ENCODE measurements around the gene BICRA.
"Not testable (repeated sequence)": the region's sequence is repeated elsewhere in the genome, so short reads cannot be mapped to it uniquely, and the experiment has no call there.

BICRA gene

DNA sequence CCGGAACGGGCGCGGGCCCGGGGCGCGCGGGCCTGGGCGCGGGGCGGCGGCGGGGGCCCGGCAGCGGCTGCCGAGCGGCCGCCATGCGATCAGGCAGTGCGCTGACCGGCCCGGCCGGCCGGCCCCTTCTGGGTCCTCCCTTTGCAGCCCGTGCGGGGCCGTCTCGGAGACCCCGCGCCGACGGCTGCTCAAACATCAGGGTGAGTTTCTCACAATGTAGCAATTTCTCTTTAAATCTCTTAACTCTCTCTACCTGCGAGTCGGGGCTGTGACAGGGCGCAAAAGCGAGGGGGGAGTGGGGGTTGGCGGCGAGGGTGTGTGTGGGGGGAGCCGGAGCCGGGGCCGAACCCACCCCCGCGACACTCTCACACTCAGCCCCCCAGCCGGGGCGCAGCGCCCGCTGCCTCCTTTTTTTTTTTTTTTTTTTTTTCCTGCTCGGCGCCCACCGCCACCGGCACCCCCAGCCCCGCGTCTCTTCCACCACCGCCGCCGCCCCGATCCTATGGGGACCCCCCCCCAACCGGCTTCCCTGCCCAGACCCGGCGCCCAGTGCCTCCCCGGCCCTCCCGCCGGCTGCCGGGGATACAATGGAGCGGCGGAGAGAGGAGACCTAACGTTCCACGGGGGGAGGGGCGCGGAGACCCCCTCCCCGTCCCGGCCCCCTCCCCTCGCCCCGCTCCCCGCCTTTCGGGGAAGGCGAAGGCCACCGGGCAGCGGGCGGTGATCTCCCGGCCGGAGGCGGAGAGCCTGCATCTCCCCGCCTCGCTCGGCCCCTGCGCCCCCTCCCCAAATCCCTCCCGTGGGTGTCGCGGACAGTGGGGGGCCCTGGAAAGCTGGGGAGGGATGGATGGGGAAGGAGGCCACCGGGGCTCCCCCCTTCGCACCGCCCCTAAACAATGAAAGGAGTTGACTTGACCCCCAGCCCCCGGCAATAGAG lies at the start of gene BICRA:
Gene BICRA, plus strand, starts transcription at position 166 of the 937 bp plus-strand sequence. CDS start 64,441 bp downstream, outside the sequence.
- DNase-seq = peak; percentile 76 to 79

DNA sequence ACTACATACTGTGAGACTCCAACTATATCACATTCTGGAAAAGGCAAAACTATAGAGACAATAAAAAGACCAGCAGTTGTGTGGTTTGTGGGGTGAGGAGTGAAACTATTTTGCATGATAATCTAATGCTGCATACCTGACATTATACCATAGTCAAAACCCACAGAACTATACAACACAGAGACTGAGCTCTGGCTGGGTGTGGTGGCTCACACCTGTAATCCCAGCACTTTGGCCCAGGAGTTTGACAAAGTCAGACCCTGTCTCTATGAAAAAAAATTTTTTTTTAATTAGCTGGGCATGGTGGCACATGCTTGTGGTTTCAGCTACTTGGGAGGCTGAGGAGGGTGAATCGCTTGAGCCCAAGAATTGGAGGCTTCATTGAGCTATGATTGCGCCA lies 47.9 kb upstream of the BICRA start:
- DNase-seq = no peak

DNA sequence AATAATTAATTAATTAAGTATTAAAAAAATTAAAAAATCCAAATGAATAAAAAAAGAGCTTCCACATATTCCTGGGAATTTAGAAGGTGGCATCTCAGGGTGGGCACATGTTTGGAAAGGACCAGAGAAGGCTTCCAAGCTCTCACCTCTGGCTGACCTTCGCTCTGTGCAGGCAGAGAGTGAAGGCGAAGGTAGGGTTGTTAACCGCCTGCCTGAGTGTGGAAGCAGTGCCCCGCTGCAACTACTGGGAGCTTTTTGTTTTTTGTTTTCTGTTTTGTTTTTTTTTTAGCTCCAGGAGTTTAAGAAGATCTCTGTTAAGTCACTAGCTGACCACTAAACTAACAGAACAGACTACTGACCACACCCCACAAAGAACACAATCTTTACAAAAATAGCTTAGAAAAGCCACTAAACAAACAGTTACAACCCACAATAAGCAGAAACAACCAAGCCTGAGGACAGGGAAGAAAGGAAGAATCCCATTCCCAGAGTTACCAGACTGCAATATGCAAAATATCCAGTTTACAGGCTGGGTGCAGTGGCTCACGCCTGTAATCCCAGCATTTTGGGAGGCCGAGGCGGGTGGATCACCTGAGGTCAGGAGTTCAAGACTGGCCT lies 47.4 kb upstream of the BICRA start:
- DNase-seq = no peak

DNA sequence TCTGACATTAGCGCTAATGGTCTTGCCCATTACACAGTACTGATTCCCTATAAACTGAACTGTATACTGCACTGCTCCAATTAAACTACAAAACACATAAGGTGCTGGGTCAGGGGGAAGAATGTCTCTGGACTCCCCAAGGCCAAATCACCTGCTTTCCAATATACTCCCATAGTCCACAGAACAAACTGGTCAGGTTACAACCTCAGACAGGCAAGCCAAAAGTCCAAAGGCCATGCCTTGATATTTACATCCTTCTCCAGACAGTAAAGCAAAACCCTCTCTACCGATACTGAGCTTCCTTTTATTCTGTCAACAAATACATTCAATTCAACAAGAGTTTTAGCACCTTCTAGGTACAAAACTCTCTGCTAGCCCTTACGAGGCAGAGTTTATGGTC lies 44.9 kb upstream of the BICRA start:
- DNase-seq = no peak

DNA sequence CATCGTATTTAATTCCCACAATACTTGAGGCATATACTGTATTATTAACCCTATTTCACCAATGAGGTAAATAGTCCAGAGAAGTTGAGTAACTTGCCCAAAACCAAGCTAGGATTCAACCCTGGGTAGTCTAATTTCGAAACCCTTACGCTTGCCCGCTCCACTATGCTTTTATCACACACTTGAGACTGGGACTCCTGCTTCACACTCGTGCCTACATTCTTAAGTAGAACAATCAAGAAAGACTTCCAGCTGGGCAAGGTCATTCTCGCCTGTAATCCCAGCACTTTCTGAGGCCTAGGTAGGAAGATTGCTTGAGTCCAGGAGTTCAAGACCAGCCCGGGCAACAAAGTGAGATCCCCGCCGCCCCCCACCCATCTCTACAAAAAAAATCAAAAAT lies 39.6 kb upstream of the BICRA start:
- no peak for DNase-seq

DNA sequence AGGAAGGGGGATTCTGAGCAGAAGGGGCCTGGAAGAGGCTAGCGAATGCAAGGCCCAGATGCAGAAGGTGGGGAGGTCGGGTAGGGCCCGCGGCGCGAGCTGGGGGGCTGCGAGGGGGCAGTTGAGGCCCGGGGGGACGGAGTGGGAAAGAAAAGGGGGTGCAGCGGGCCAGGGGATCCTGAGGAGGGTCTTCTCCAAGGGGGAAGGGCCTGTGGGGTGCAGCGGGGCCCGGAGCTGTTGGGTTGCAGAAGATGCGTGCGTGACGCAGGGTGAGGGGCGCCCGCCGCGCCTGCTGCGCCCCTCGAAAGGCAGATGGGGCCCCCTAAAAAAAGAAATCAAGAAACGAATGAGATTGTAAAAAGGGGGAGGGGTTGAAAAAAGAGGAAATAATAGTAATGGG lies 36.3 kb upstream of the BICRA start:
- DNase-seq = no peak

DNA sequence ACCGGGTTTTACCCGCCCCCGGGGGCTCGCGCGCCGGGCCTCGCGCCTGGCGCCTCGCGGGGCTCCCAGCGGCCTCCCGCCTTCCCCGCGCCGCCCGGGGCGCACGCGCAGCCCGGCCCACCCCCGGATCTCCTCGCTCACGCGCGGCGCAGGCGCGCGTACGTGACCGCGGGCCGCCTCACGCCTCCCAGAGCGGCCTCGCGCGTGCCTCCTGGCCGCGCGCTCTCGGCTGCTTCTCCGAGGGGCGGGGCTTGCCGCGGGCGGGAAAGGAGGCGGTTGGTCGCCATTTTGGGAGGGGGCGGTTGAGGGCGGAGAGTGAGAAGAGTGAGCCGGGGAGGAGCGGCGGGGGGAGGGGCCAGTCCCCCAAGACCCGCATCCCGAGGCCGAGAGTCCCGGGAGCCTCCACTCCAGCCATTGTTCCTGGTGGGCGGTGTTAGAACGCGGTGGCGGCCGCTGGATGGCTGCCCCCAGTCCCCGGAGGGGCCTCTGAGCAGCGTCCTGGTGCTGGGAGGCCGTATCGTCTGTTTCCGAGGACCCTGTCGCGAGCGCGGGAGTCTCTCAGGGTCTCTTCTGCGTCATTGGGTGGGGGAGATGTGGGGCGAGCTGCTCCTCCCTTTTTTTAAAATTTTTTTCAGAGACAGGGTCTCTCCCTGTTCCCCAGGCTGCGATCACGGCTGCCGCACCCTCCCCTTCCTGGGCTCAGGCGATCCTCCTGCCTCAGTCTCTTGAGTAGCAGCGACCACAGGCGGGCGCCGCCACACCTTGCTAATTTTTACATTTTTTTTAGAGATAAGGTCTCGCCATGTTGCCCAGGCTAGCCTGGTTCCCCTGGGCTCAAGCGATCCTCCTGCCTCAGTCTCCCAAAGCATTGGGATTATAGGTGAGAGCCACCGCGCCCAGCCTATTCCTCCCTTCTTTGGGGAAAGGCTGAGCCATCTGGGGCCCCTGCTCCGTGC lies 35.6 kb upstream of the BICRA start, which contains the start of gene ZNF541:
Gene ZNF541, minus strand, starts transcription at position 78 of the 956 bp plus-strand sequence. CDS start 17,292 bp downstream, outside the sequence.
- peak; percentile 74 to 80 for DNase-seq

DNA sequence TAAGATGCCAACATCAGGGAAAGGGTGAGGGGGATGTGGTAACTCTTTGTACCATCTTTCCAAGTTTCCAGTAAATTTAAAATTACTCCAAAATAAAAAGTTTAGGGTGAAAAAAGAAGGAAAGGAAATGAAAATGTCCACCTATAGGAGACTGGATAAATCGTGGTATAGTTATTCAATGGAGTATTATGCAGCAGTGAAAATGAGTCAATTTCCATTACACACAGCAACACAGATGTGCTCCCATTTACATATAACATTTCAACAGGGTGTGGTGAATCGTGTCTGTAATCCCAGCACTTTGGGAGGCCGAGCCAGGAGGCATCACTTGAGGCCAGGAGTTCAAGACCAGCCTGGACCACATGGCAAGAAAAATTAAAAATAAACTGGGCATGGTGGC lies 28.5 kb upstream of the BICRA start:
- DNase-seq = no peak

DNA sequence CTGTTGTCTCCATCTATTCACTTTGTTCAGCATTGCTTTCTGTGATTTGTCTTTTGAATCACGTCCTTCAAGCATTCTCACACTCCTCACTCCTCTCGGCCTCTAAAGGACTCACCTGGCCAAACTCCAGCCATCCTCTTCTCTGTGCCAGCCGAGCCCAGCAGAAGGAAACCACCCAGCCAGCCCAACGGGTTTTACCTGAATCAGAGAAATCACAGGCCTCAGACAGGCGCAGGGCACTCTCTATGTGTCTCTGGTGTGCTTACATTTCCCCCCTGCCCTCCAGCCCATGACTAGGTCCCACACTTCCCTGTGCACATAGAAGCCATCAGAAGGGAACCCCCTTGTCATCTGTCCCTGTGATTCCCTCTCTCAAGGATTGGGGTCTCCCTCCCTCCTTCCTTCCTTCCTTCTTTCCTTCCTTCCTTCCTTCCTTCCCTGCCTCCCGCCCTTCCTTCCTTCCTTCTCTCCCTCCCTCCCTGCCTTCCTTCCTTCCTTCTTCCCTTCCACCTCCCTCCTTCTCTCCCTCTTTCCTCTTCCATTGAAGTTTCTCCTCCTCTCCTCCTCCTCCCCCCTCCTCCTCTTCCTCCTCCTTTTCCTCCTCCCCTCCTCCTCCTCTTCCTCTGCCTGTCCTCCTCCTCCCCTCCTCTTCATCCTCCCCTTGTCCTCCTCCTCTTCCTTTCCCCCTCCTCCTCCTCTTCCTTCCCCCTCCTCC lies 27.2 kb upstream of the BICRA start:
- no peak for DNase-seq

DNA sequence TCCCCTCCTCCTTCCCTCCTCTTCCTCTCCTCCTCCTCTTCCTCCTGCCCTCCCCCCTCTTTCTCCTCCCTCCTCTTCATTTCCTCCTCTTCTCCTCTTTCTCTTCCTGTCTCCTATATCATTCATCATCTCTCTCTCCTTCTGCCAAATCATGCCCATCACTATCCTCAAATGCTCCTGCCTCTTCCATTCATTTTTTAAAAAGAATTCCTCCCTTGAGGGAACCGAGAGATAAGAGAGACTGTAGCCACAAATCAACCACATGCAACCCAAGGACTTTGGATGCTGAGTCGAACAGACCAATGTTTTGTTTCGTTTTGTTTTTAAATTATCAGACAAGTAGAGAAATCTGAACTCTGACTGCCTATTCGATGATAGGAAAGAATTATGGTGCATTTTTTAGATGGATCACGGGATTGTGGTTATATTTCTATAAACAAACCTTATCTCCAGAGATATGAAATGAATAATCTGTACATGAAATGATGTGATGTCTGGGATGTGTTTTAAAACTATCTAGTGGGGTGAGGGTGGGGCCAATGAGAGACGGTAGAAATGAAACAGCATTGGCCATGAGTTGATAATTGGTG lies 26.5 kb upstream of the BICRA start:
- DNase-seq = no peak

DNA sequence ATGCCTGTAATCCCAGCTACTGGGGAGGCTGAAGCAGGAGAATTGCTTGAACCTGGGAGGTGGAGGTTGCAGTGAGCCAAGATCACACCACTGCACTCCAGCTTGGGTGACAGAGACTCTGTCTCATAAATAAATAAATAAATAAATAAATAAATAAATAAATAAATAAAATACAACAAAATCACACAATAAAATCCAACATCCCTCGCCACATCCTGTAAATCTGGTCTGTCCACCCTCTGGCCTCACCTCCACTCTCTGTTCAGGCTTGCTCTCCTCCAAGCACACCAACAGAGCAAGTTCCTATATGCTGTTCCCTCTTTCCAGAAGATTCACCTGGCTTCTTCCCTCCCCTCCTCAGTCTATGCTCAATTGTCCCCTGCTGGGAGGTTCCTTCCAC lies 25.8 kb upstream of the BICRA start:
- DNase-seq = not testable (repeated sequence)

DNA sequence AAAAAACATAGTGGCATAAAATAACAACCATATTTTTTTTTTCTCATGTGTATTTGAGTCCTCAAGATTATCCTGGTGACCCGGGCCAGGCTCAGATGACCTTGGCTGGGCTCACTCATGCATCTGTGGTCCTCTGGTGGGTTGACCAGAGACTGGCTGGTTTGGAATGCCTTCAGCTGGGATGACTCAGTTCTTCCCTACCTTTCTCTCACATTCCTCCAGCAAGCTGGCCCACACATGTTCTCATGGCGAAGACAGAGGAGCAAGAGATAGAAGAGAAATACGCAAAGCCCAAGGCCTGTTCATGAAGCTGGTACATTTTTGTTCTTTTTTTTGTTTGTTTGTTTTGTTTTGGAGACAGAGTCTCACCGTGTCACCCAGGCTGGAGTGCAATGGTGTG lies 21.6 kb upstream of the BICRA start:
- no peak for DNase-seq

DNA sequence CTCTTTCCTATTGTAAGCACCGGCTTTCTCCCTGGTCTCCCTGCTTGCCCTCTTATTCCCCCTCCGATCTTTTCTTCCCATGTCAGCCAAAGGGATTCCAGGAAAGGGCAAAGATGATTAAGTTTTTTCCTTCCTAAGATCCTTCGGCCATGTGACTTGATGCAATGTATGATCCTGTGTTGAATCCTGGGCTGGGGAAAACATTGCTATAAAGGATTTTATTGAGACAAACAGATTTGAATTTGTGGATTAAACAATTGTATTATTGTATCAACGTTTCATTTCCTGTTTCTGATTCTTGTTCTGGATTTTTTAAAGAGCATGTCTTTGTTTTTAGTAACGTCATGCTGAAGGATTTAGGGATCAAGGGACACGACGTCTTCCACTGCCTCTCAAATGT lies 19.1 kb upstream of the BICRA start:
- DNase-seq = no peak

DNA sequence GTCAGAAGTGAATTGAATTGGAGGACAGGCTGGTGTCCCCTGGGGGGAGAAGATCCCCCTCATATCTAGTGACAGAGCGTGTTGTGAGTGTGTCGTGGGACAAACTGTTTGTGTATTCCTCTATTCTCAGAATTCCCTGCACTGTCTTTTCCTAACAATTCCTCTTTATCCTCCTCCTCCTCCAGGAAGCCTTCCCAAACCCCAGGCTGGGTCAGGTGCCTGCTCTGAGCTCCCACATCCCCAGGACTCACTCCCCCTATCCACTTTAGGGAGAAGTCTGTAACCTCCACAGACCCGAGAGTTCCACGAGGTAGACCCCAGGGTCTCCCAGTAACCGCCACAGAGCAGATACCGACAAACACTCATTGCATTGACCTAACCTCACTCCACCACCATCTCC lies 15.1 kb upstream of the BICRA start:
- DNase-seq = no peak

DNA sequence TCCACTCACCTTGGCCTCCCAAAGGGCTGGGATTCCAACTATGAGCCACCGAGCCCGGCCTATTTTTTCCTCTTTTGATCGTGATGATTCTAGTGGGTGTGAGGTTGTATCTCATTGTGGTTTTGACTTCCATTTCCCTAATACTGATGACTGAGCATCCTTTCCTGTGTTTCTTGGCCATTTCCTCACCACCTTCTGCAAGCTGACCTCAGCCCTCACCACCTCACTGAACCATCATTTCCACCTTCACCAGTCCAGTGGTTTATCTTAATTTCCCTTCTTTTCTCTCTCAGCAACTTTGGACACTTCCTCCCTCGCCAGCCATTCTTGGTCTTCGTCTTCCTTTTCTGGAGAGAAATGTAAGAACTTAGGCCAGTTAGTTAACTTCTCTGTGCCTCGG lies 13.0 kb upstream of the BICRA start:
- DNase-seq = no peak

DNA sequence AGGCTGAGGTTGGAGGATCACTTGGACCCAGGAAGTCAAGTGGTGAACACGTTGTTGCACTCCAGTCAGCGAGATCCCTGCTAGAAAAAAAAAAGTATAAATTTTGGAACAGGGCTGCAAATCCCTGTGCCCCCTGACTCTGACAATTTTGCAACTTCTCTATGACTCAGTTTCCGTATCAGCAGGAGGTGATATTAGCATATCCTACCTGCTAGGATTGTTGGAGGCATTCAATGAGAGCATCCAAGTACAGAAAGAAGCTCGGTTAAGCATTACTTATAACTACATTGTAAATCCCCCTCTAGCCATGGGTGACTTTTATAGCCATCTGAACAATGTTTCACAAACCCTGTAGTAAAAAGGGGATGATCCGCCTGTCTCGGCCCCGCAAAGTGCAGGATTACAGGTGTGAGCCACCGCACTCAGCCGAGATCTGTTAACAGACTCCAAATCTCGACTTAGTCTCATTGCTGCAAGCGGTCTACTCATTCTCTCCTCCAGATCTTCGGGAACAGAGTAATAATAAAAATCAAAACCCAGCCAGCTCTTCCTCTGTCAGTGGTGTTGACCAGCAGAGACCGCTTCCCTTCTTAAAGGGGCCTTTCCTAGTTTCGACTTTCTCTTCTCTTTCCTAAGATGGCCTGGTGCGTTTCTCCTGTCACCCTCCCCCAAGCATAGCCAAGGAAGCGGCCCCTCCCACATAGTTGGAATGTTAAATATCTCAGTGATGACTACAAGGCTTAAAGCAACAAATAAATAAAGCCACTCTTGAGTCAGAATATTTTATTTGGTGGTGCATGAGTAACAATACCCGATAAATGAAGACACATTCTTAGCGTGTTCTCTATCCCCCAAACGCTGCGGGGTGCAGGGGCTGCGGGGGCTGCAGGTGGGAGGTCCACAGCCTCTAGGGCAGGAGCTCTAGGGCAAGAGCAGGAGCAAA lies 10.3 kb upstream of the BICRA start:
- no peak for DNase-seq

DNA sequence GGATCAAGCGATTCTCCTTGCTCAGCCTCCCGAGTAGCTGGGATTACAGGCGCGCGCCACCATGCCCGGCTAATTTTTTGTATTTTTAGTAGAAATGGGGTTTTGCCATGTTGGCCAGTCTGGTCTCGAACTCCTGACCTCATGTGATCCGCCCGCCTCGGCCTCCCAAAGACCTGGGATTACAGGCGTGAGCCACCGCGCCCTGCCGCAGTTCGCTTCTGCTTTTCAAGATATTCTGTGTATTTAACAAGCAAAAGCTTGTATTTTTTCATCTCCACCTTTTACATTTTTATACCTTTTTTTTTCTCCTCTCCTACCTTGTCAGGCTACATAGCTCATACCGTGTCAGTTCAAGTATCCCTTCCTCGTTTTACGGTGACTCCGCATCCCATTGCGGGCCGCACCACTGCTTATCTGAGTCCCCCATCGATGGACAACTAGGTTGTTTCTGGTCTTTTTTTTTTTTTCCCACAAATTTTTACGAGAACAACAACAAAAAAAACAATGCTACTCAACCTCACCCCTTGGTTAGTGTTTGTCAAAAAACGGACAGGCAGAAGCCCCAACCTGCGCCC lies 9.2 kb upstream of the BICRA start:
- DNase-seq = not testable (repeated sequence)

DNA sequence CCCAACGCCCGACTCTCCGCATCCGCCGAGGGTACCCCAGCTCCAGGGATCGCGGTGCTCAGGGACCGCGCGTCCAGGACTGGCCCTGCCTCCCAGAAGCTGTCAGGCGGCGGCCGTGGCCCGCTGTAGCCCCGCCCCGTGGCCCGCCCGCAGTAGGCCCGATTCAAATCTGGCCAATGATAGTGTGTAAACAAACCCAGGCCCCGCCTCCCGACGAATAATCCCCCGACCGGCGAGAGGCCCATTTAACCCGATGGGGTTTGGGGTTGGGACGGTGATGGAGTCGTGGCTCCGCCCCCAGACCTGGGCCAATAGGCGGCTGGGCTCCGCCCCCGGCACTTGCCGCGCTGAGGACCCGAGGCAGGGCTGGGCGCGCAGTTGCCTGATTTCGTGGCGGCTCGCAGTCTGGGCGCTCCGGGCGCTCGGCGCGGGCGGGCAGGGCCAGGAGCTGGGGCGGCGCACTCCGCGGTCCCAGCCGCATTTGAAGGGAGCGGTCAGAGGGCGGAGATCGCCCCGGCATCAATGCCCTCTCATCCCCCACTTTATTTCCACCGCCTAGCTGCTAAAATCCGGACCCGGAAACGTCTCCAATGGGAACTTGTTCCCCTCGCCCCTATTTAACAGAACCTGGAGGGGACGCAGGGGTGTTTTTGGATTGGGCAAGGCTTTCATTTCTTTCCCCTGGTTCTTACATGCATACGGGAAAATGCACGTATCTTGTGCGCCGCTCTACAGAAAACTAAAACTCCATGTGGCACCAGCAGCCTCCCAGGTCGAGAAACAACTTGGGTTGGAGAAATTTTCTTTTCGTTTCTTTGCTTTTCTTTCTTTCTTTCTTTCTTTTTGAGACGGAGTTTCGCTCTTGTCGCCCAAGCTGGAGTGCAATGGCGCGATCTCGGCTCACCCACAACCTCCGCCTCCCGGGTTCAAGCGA lies 8.4 kb upstream of the BICRA start:
- peak; percentile 100 for DNase-seq
